Stimulated activated CD8-positive, alpha-beta memory T cell treated with anti-CD3 and anti-CD28 coated beads, Interleukin-7, amount 100 ng/mL, for 4 hours (primary cell): Measurements from ENCODE around the gene TFAP2C.
"Not testable (repeated sequence)": the region's sequence is repeated elsewhere in the genome, so short reads cannot be mapped to it uniquely, and the experiment has no call there.

Source experiments
- DNase-seq, 2 donors: peaks; one replicate each; pipeline ENCODE4 v3.0.0-alpha.2; 2020; ENCODE audit warnings: low read depth in 2 of 2

Gene TFAP2C

GRCh38 chr20:56616716-56617115, 12.4 kb upstream of the TFAP2C start:
- DNase-seq: no peak

- DNase-seq: no peak
Observed at GRCh38 chr20:56617489-56617888, 11.6 kb upstream of the TFAP2C start.

DNA sequence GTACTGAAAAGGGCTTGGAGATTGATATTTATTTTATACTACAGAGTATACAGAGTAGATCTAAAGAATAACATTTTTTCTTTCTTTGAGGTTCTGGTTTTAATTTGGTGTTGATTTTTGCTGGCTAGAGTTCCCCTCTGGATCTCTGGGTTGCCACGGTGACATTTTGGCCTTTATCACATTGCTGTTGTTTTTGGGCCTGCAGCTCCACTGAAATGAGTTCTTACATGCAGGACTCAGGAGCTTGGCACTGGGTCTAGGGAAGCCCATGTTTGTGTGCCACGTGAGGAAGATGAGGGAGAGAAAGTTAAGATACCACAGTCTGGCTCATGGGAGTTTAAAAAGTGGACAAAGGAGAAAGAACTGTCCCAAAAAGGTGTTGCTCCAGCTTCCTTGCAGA, 7.4 kb upstream of the TFAP2C start:
- DNase-seq: no peak

- DNase-seq: not testable (repeated sequence)
Observed at GRCh38 chr20:56623930-56624329, 5.2 kb upstream of the TFAP2C start.

GRCh38 chr20:56624786-56625681, 4.1 kb upstream of the TFAP2C start:
- DNase-seq: no peak

DNA sequence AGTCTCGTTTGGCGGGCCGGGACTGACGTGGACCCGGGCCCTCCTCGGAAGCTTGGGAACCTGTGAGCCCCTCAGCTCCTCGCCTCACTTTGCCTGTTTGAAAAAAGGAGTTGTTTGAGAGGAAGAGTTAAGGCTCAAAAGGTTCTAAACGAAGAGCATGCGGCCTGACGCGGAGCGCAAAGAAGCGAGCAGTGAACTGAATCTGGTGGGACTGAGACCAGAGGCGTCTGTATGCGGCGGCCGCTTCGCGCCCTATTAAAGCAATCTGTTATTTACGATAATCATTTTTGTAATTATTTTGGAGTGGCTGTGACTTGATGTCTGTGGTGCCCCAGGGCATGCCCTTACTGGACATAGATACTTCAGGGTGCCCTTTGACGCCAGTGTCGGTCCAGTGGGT, 3.3 kb upstream of the TFAP2C start:
- DNase-seq: no peak

GRCh38 chr20:56626367-56627121, 2.6 kb upstream of the TFAP2C start:
- no peak for DNase-seq

GRCh38 chr20:56627122-56628014, 1.7 kb upstream of the TFAP2C start:
- no peak for DNase-seq

DNA sequence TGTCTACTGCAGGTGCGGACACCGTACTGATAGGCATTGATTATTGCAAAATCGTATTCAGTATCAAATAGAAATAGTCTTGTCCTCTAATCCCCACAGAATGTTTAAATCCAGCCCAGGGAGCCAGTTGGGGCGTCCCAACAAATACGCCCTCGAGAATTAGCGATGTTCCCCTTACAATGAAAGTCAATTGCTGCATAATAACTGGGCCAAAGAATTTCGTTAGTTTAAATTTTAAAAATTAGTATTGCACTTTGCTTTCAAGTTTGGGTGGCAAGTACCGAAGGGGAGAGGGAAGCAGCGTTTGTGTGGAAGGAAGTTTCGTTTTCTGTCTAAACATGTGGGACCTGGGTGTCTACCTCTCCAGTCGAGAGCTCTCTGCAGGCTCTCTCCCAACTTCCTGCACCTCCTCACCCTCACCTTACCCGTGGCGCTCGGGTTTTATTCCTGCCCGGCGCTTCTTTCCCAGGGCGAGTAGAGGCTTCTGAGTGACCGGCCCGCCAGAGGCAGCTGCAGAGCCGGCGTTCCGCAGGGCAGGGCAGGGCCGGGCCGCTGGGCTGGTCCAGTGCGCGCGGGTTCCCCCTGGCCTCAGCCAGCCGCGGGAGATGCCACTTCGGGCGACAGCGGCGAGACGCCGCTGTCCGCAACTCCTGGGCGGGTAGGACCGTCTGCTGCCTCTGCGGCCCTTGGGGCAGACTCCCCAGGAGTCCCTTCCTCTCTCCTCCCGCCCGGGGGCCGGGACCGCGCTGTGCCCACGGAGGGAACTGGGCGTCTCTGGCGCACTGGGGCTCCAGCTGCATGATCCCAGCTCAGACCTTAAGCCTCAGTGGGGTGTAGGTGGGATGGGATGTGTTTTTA, 862 bp upstream of the TFAP2C start:
- no peak for DNase-seq

DNA sequence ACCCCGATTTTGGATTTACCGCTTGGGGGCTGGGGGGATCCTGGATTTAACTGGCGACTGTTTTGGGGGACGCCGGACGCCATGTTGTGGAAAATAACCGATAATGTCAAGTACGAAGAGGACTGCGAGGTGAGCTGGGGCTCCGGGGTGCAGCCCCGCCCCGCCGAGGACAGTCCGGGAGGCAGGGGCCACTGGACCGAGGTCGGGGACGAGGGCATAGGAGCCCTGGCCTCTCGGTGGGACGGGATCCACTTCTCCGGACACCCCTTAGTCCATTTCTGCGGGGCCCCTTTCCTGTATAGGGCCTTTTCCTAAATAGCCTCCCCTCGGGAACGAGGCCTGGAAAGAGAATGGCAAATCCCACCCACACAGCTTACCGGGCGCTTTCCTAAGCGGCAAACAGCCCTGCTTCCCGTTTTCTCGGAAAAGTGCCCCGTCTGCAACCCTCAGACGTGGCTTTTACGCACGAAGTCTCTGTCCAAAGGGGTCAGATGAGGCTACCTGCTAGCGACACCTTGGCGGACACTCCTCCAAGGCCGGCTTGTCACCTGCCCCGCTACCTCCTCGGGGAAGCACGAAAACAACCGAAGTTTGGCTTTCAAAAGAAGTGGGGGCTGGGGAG, 469 bp downstream of the TFAP2C start:
- no peak for DNase-seq

DNA sequence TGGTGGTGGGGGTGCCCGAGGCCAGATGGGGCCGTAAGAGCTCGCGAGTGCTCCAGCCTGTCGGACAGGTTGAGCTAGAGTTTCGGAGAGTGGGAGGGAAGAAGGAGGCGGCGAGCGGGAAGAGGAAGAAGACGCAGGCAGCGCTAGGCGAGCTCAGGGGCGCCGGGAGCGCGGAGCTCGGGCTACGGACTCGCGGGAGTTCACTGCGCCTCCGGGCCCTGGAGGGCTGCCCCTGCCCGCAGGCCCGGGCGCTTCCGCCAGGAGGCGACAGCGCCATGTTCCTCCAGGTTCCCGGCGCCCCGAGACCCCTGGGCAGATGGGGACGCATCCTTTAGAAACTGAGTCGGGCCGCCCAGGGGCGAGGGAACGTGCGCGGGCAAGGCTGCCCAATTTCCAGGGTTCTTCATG, 984 bp downstream of the TFAP2C start:
- no peak for DNase-seq

DNA sequence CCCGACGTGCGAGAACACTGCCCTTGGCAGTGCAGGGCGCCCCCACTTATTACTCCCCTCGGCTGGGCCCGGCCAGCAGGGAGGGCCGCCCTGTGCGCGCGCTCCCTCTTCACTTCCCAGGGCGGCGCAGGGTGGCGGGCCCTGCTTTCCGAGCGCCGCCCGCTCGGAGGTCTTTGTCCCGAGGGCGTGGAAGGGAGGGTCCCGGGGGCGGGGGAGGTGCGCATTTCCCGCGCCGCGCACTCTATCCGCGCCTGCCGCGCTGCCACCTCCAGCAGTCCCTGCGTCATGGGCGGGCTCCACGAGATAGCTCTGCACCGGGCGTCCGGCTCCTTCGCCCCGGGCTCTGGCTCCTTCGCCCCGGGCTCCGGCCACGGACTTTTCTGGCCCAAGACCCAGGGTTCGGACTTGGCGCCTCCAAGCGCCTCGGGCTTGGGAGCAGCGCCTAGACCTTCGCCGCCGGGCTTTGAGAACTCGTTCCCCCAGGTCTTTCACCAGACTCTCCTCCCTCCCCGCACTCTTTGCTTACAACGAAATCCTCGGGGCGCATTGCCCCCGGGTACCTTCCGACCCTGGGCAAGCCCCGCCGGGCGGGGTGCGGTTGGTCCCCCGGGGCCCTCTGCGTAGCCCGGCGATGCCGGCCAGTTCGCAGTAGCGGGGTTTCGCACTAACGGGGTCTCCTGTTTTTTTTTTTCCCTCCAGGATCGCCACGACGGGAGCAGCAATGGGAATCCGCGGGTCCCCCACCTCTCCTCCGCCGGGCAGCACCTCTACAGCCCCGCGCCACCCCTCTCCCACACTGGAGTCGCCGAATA, 1.6 kb downstream of the TFAP2C start:
- no peak for DNase-seq

DNA sequence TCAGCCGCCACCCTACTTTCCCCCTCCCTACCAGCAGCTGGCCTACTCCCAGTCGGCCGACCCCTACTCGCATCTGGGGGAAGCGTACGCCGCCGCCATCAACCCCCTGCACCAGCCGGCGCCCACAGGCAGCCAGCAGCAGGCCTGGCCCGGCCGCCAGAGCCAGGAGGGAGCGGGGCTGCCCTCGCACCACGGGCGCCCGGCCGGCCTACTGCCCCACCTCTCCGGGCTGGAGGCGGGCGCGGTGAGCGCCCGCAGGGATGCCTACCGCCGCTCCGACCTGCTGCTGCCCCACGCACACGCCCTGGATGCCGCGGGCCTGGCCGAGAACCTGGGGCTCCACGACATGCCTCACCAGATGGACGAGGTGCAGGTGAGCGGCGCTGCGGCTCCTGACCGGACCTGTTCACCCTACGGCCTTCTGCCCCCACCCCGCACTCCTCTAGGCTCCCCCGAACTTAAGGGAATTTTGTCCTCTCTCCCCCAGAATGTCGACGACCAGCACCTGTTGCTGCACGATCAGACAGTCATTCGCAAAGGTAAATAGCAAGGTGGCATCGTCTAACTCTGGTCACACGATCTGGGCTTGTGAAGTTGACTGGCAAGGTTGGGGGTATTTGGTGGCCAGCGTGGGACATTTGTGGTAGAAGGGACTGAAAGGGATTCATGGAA, 2.3 kb downstream of the TFAP2C start:
- no peak for DNase-seq

- no peak for DNase-seq
Observed at GRCh38 chr20:56631990-56632327, 2.9 kb downstream of the TFAP2C start.

DNA sequence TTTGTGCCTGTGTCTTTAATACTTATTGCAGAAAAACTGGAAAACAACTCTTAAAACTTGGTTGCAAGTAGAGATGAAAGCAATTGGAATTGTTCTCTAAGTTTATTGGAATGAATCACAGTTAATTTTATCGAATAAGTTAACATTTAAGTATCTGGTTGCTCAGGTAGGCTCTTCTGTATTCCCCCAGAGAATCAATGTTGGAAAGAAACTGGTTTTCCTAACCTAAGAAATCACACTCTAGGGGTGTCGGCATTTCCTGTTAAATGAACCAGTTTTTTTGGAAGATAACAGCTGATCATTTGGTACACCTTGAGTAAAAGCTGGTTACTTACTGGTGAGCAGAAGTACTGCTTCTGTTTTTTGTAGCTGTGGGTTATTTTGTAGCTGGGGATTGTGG, 5.2 kb downstream of the TFAP2C start:
- no peak for DNase-seq

GRCh38 chr20:56634735-56635385, 5.8 kb downstream of the TFAP2C start:
- DNase-seq: no peak

- DNase-seq: no peak
Observed at GRCh38 chr20:56636716-56637115, 7.6 kb downstream of the TFAP2C start.

DNA sequence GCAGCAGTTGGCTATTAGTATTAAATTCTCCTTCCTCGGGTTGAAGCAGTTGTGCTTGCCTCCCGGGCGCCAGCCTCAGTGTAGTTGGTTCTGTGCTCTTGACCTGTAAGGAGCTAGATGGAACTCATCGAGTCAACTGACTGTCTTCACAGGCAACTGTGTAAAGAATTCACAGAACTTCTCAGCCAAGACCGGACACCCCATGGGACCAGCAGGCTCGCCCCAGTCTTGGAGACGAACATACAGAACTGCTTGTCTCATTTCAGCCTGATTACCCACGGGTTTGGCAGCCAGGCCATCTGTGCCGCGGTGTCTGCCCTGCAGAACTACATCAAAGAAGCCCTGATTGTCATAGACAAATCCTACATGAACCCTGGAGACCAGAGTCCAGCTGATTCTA, 8.5 kb downstream of the TFAP2C start:
- no peak for DNase-seq

GRCh38 chr20:56646599-56646998, 17.5 kb downstream of the TFAP2C start:
- no peak for DNase-seq
